ENCODE data around the gene NBPF3. TPM values are rescaled to one million over a fixed set of nuclear protein-coding genes. Genes with fewer than 3 reads are reported as not detected.

Gene NBPF3
- total RNA-seq, 1 experiment from 2014 or later = 15.9 TPM

DNA sequence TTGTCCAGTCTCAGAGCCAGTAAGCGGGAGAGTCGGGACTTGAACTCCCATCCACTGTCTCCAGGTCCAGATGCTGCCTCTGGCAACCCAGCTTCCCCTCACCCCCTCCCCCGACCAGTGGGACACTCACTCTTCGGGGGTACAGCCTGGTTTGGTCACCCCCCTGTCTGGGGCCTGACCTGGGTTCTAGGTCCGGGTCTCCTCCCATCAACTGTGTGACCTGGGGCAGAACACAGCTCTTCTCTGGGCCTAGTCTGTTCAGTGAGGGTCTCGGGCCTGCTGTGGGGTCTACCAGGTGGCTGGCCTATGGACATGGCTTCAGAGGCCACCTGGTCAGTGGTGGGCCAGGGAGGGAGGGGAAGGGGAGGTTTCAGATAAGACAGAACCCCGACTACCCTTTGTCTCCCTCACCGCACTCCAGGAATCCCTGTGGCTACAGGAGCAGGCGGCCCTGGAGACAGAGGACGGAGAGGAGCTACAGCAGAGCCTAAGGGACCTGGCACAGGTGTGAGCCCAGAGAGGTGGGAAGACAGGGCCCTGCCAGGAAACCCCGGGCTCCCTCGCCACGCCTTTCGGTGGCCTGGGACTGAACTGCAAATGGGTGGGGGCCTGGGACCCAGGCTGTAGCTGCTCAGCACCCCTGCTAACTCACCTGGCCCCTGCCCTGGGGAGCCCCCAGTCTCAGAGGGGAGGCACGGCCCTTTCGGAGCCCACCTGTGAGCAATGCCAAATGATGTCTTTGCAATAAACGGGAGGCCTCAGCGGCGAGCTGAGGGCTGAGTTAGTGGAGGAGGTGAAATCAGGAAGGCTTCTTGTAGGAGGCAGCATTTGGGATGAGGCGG is 4.1 kb upstream of the NBPF3 start:
- Histone ChIP-seq H3K4me3 (ENCODE audit: low read depth in 2 of 2, low read length in 2 of 2) (peak overlapping the region; percentile 29 to 50; a peak in 3 of 4 replicates), H3K9me3 (ENCODE audit: control insufficient read depth, insufficient read depth, low read depth, low read length) (no peaks in the 10 kb centered on the region), H3K36me3 (ENCODE audit: control insufficient read depth, insufficient read depth, low read length) (no peaks in the 10 kb centered on the region), H3K27ac (ENCODE audit: low read length) (no peak overlapping the region), H3K4me1 (ENCODE audit: control insufficient read depth, insufficient read depth, low read length) (peaks cover 4% of the 10 kb centered on the region), H3K27me3 (ENCODE audit: control insufficient read depth, insufficient read depth, low read length) (no peaks in the 10 kb centered on the region)
- ATAC-seq = no peak
- in situ Hi-C loops (cut with HindIII; ENCODE audit: low pct_unique_long_range_greater_than_20kb, low sequenced_read_pairs) (no loop called here), intact Hi-C loops (cut with micrococcal nuclease; ENCODE audit: unreplicated experiment) (no loop called here)
- POLR2A ChIA-PET = no interaction called here
- no peak for DNase-seq (ENCODE audit: low read depth, low spot score)
- no peak for TF ChIP-seq TCF7L2 (IDR thresholded peaks at IDR 0.05; ENCODE audit: low read depth, low read length)
- TF ChIP-seq SIN3A (IDR thresholded peaks at IDR 0.05; ENCODE audit: borderline replicate concordance, insufficient read depth, low read depth, low read length) = no peak
- TF ChIP-seq, protein P1, sequence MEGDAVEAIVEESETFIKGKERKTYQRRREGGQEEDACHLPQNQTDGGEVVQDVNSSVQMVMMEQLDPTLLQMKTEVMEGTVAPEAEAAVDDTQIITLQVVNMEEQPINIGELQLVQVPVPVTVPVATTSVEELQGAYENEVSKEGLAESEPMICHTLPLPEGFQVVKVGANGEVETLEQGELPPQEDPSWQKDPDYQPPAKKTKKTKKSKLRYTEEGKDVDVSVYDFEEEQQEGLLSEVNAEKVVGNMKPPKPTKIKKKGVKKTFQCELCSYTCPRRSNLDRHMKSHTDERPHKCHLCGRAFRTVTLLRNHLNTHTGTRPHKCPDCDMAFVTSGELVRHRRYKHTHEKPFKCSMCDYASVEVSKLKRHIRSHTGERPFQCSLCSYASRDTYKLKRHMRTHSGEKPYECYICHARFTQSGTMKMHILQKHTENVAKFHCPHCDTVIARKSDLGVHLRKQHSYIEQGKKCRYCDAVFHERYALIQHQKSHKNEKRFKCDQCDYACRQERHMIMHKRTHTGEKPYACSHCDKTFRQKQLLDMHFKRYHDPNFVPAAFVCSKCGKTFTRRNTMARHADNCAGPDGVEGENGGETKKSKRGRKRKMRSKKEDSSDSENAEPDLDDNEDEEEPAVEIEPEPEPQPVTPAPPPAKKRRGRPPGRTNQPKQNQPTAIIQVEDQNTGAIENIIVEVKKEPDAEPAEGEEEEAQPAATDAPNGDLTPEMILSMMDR (IDR thresholded peaks at IDR 0.05) = no peak
- no peak for TF ChIP-seq POLR2AphosphoS5 (IDR thresholded peaks at IDR 0.05; ENCODE audit: low read depth, low read length)
- TF ChIP-seq, protein P2, sequence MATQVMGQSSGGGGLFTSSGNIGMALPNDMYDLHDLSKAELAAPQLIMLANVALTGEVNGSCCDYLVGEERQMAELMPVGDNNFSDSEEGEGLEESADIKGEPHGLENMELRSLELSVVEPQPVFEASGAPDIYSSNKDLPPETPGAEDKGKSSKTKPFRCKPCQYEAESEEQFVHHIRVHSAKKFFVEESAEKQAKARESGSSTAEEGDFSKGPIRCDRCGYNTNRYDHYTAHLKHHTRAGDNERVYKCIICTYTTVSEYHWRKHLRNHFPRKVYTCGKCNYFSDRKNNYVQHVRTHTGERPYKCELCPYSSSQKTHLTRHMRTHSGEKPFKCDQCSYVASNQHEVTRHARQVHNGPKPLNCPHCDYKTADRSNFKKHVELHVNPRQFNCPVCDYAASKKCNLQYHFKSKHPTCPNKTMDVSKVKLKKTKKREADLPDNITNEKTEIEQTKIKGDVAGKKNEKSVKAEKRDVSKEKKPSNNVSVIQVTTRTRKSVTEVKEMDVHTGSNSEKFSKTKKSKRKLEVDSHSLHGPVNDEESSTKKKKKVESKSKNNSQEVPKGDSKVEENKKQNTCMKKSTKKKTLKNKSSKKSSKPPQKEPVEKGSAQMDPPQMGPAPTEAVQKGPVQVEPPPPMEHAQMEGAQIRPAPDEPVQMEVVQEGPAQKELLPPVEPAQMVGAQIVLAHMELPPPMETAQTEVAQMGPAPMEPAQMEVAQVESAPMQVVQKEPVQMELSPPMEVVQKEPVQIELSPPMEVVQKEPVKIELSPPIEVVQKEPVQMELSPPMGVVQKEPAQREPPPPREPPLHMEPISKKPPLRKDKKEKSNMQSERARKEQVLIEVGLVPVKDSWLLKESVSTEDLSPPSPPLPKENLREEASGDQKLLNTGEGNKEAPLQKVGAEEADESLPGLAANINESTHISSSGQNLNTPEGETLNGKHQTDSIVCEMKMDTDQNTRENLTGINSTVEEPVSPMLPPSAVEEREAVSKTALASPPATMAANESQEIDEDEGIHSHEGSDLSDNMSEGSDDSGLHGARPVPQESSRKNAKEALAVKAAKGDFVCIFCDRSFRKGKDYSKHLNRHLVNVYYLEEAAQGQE (IDR thresholded peaks at IDR 0.05; ENCODE audit: insufficient read depth in 1 of 2, low read depth in 2 of 2, low read length in 1 of 2) = no peak
- CTCF ChIA-PET = interaction anchor here (0.6 kb wide), 1 partner anchor 72 kb away, joined by 11 read pairs; no protein-coding TSS in a partner anchor
- no TSS peak for BruUV-seq (replicated peaks)

DNA sequence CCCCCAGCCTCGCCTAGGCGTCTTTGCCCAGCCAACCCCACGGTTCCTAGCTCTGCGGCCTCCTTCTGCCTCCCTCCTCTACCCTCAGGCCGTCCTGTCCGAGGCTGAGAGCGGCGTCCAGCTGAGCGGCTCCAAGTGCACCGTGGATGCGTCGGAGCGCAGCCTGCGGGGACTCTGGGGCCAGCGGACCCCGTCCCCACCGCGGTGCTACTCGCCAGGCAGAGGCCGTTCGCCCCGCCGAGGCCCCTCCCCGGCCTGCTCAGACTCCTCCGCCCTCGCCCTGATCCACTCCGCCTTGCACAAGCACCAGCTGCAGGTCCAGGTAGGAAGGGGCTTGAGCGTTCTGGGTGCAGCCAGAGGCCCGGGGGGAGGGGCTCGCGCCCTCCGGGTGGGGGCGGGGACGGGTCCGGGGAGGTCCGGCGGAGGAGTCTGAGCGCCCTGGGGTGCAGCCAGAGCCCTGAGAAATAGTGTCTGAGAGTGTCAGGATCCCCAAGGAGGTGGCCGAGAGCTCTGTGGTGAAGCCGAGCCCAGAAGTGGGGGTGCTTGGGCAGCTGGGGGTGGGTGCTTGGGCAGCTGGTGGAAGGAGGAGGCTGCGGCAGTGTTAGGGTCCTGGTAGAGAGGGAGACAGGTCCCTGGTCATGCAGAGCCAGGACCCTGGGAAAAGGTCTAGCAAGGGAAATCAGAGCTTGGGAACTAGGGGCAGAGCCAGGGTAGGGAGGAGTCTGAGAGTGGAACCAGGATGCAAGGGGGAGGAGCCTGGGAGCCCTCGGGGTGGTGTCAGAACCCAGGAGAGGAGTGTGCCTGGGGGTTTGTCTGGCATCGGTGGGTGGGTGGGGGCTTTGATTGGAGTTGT is 3.2 kb upstream of the NBPF3 start:
- Histone ChIP-seq H3K9me3 (ENCODE audit: control insufficient read depth, insufficient read depth, low read depth, low read length) (no peaks in the 10 kb centered on the region), H3K27me3 (ENCODE audit: control insufficient read depth, insufficient read depth, low read length) (no peaks in the 10 kb centered on the region), H3K4me1 (ENCODE audit: control insufficient read depth, insufficient read depth, low read length) (peaks cover 9% of the 10 kb centered on the region), H3K36me3 (ENCODE audit: control insufficient read depth, insufficient read depth, low read length) (no peaks in the 10 kb centered on the region), H3K27ac (ENCODE audit: low read length) (no peak overlapping the region), H3K4me3 (ENCODE audit: low read depth in 2 of 2, low read length in 2 of 2) (peak overlapping the region; percentile 29 to 50)
- CTCF ChIA-PET = interaction anchor here (0.5 to 0.6 kb wide), 2 partner anchors 73 to 258 kb away, joined by 4 to 11 read pairs; no protein-coding TSS in a partner anchor
- intact Hi-C loops (cut with micrococcal nuclease; ENCODE audit: unreplicated experiment) = no loop called here
- TF ChIP-seq SIN3A (IDR thresholded peaks at IDR 0.05; ENCODE audit: borderline replicate concordance, insufficient read depth, low read depth, low read length) (no peak), TCF7L2 (IDR thresholded peaks at IDR 0.05; ENCODE audit: low read depth, low read length) (no peak), POLR2AphosphoS5 (IDR thresholded peaks at IDR 0.05; ENCODE audit: low read depth, low read length) (no peak)
- TF ChIP-seq, protein P1 (IDR thresholded peaks at IDR 0.05) = no peak
- TF ChIP-seq, protein P2 (IDR thresholded peaks at IDR 0.05; ENCODE audit: insufficient read depth in 1 of 2, low read depth in 2 of 2, low read length in 1 of 2) = no peak
- no TSS peak for BruUV-seq (replicated peaks)
- peak; percentile 75 for ATAC-seq
- POLR2A ChIA-PET = no interaction called here
- in situ Hi-C loops (cut with HindIII; ENCODE audit: low pct_unique_long_range_greater_than_20kb, low sequenced_read_pairs) = no loop called here
- DNase-seq (ENCODE audit: low read depth, low spot score) = no peak
